ENCODE measurements around the gene UBA6.

Gene UBA6

DNA sequence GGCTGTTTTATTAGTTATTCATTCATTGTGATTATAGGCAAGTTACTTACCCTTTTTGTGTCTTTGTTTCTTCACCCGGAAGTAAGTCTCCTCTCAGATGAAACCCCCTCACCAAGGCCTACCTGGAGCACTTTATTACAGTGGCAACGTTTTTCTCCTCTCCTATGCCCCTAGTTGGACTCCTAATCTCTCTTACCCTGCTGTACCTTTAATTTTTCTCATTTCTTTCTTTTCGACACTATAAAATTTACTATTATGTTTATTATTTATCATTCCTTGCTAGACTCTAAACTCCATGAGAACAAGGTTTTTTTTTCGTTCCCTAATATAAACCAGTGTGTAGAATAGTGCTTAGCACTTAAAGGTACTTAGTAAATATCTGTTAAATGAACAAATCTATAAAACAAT lies 124.9 kb downstream of the UBA6 start:
- no peak for DNase-seq (ENCODE audit: low spot score)

DNA sequence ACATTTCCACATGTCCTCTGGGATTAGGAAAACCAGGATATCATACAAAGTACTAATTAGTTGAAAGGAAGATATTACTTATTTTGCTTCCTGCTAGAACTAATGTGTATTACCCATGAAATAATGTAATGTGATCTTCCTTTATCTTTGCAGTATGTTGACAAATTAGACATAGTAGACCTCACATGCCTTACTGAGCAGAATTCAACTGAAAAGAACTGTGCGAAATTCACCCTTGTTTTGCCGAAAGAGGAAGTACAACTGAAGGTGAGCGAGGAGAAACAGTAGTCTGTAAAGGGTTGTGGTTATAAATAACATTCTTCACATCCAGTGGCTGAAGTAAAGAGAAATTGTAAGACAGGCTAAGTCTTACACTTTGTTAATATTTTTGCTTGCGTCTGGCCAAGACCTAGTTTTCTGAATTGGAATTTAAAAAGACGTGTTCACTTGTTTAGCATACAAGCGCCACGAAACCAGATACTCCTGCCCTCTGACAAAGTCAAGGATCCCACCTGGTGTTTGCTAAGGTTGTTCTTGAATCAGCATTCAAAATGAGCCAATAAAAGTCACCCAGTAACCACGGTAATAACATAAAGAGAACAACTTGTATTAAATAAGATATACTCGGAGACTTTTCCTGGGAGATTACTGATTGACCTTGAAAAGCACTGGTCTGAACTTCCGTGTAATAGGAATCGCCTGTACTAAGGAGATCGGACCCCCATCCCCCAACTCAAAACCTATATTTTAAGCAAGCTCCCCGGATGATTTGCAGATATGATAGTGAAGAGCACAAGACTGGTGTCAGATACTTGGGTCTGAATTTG lies 125.5 kb downstream of the UBA6 start:
- DNase-seq (ENCODE audit: low spot score), result no peak

DNA sequence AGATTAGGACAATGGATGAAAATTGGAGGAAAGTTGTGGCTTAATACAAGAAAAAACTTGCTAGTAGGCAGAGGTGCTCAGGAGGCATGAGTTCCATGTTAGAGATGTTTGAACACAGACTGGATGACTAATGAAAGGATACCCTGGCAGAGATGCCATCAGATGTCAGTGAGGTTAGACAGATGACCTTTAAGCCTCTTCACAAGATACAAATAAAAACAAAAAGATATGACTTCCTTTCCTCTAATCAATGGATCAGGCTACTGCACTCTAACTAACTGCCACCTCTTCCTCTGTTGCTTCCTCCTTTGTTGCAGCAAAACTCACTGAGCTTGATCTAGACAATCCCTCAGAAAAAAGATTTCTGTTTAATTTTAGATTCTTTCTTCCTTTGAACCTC lies 127.8 kb downstream of the UBA6 start:
- DNase-seq (ENCODE audit: low spot score), result no peak

DNA sequence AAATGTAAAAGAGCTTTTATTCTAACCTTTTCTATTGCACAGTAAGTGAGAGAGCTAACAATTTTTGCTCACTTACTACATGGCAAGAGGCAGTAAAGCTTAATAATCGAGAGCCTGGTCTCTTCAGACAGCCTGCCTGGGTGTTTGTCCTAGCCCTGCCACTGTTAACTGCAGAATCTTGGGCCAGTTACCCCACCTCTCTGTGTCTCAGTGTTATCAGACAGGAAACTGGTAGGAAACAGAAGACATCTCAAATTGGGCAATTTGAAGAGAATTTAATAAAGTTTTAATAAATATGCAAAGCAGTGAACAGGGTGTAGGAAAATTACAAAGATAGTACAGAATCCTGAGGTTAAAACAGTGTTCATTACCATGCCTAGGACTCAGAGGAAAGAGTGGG lies 129.0 kb downstream of the UBA6 start:
- no peak for DNase-seq (ENCODE audit: low spot score)

DNA sequence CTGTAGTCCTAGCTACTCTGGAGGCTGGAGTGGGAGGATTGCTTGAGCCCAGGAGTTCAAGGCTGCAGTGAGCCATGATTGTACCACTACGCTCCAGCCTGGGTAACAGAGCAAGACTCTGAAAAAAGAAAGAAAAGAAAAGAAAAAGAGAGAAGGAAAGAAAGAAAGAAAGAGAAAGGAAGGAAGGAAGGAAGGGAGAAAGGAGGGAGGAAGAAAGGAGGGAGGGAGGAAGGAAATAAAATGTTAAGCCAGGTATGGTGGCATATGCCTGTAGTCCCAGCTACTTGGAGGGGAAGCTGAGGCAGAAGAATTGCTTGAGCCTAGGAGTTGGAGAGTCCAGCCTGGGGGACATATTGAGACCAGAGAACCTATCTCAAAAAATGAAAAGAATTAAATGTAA lies 130.4 kb downstream of the UBA6 start:
- DNase-seq (ENCODE audit: low spot score), result no peak

DNA sequence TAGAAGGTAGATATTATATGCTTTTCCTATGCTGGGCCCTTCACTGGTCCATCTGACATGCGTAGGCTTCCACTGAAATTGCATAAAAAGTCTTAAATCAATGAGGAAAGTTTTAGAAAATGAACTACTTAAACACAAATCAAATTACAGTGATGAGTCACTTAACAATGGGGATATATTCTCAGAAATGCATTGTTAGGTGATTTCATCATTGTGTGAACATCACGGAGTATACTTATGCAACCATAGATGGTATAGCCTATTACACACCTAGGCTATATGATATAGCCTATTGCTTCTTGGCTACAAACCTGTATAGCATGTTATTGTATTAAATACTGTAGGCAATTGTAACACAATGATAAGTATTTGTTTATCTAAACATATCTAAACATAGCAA lies 132.1 kb downstream of the UBA6 start:
- DNase-seq (ENCODE audit: low spot score), result no peak

DNA sequence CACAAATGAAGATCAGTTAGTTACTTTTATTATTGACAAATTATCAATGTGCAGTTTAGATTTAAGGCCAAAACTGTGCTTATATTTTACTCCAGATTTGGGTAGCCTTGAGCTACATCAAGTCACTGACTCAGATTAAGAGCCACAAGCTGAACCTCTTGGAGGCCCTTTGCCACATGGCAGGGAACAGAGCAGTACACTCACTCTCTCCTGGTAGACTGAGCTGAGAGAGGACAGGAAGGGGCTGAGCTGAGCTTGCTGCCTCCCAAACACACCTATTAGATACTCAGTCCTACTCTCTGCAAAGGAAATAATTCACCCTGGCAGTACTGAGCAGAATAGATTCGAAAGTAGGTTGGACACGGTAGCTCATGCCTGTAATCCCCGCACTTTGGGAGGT lies 134.6 kb downstream of the UBA6 start:
- no peak for DNase-seq (ENCODE audit: low spot score)

DNA sequence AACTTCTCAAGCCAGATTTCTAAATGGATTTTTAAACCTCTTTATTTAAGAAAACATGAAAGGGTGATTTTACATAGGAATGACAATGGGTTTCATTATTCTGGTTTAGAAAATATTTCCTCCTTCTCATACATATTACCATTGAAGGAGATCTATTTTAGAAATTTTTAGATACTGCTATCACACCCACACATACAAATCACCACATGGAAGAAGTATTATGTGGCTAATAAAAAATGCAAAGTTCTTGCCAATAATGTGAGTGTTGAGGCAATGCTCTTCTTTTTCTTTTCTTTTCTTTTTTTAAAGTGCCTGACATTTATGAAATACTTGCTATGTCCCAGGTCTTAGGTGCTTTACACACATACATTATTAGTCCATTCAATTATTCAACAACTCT lies 135.7 kb downstream of the UBA6 start:
- DNase-seq (ENCODE audit: low spot score), result no peak

All from HuH-7.5 (cell line).